Sigmoid colon (tissue), 4 donors: ENCODE data around the gene RABGAP1L.
"Not testable (repeated sequence)": the region's sequence is repeated elsewhere in the genome, so short reads cannot be mapped to it uniquely, and the experiment has no call there.

Experiments
- CTCF ChIP-seq, 4 experiments: fragments of 450-650 bp in 3 of 4; fragments of 200-600 bp in 1 of 4; IDR thresholded peaks; one replicate each; pipeline ENCODE4 v1.5.1; 2016 to 2019; ENCODE audit warnings: antibody characterized with exemption in 4 of 4, mild to moderate bottlenecking in 3 of 4, moderate library complexity in 2 of 4
- EP300 ChIP-seq, 4 donors: sonication (generic); formaldehyde crosslinking; IDR thresholded peaks; one replicate each; pipeline ENCODE4 v1.6.1; 2017; ENCODE audit warnings: antibody characterized with exemption in 4 of 4
- POLR2A ChIP-seq, 2 donors: fragments of 450-650 bp; IDR thresholded peaks; one replicate each; pipeline ENCODE4 v1.6.1; 2016; ENCODE audit warnings: antibody characterized with exemption in 2 of 2, mild to moderate bottlenecking in 2 of 2, moderate library complexity in 2 of 2
- POLR2AphosphoS5 ChIP-seq, 4 donors: sonication (generic); formaldehyde crosslinking; IDR thresholded peaks; one replicate each; pipeline ENCODE4 v1.6.1; 2017; ENCODE audit warnings: antibody characterized with exemption in 4 of 4

- TF ChIP-seq POLR2A, CTCF, EP300, POLR2AphosphoS5 (IDR thresholded peaks at IDR 0.05): not testable (repeated sequence)
These were observed 37.0 kb upstream of the RABGAP1L start for GRCh38 chr1:174122318-174122717.
